HepG2 (cell line): Measurements from ENCODE around the gene SLC13A3. TPM values are rescaled to one million over a fixed set of nuclear protein-coding genes. Genes with fewer than 3 reads are reported as not detected.
A peak's percentile ranks its signal among the peaks of the same experiment; 100 is the strongest.

Experiments
- FIP1L1 ChIP-seq: fragments of 200-400 bp; formaldehyde crosslinking; IDR thresholded peaks from 2 replicates; pipeline ENCODE4 v1.6.1; 2018; ENCODE audit warnings: low read depth, mild to moderate bottlenecking, low read length, moderate library complexity, borderline replicate concordance; ENCODE audit not compliant: insufficient read depth
- FOXA1 ChIP-seq, 2 experiments: fragments of 450-650 bp in 1 of 2; sonication (generic) in 1 of 2; formaldehyde crosslinking in 1 of 2; IDR thresholded peaks; 2 replicates each; pipeline versions ENCODE4 v1.4.0 to v1.6.1; 2016 to 2020; ENCODE audit warnings: missing genetic modification reagents in 1 of 2
- FOXA3 ChIP-seq: IDR thresholded peaks from 2 replicates; pipeline ENCODE4 v1.6.1; 2016; ENCODE audit warnings: missing genetic modification reagents, missing compliant biosample characterization
- GATAD2A ChIP-seq: IDR thresholded peaks from 2 replicates; pipeline ENCODE4 v1.6.1; 2016
- JUNB ChIP-seq: sonication (generic); formaldehyde crosslinking; IDR thresholded peaks from 2 replicates; pipeline ENCODE4 v1.8.0; 2022; ENCODE audit warnings: missing genetic modification reagents, mild to moderate bottlenecking, borderline replicate concordance
- KLF13 ChIP-seq: sonication (generic); formaldehyde crosslinking; IDR thresholded peaks from 2 replicates; pipeline ENCODE4 v1.4.0; 2020; ENCODE audit warnings: mild to moderate bottlenecking, missing genetic modification reagents
- MTF1 ChIP-seq: sonication (generic); formaldehyde crosslinking; IDR thresholded peaks from 2 replicates; pipeline ENCODE4 v1.5.0; 2020; ENCODE audit warnings: missing genetic modification reagents
- NR3C1 ChIP-seq: sonication (generic); formaldehyde crosslinking; IDR thresholded peaks from 2 replicates; pipeline ENCODE4 v1.4.0; 2020; ENCODE audit warnings: missing genetic modification reagents
- SETDB1 ChIP-seq: sonication (generic); formaldehyde crosslinking; IDR thresholded peaks from 2 replicates; pipeline ENCODE4 v1.5.1; 2020; ENCODE audit warnings: missing genetic modification reagents, mild to moderate bottlenecking, borderline replicate concordance
- TBL1XR1 ChIP-seq: fragments of 150-350 bp; IDR thresholded peaks from 2 replicates; pipeline ENCODE4 v1.6.1; 2014; ENCODE audit warnings: borderline replicate concordance, low read length; ENCODE audit not compliant: partially characterized antibody
- ZBTB42 ChIP-seq: sonication (generic); formaldehyde crosslinking; IDR thresholded peaks from 2 replicates; pipeline ENCODE4 v1.5.0; 2020; ENCODE audit warnings: mild to moderate bottlenecking, missing genetic modification reagents
- ZFP62 ChIP-seq: sonication (generic); formaldehyde crosslinking; IDR thresholded peaks from 2 replicates; pipeline ENCODE4 v1.4.0; 2020; ENCODE audit warnings: missing genetic modification reagents
- ZNF431 ChIP-seq: sonication (generic); formaldehyde crosslinking; IDR thresholded peaks from 2 replicates; pipeline ENCODE4 v1.9.0; 2022; ENCODE audit warnings: missing genetic modification reagents, low read depth, mild to moderate bottlenecking, borderline replicate concordance
- ZNF570 ChIP-seq: sonication (generic); formaldehyde crosslinking; IDR thresholded peaks from 2 replicates; pipeline ENCODE4 v1.4.0; 2020; ENCODE audit warnings: mild to moderate bottlenecking, missing genetic modification reagents, borderline replicate concordance
- ZNF788 ChIP-seq: sonication (generic); formaldehyde crosslinking; IDR thresholded peaks from 2 replicates; pipeline ENCODE4 v1.5.0; 2020; ENCODE audit warnings: mild to moderate bottlenecking, missing genetic modification reagents, borderline replicate concordance
- polyA plus RNA-seq, 8 experiments: library from polyadenylated mRNA; depleted of rRNA in 3 of 8; stranded (reverse) in 7 of 8; unstranded in 1 of 8; fragments of >200 nt; fragmentation: Illumina TruSeq in 4 of 8; extraction: Trizol in 4 of 8; gene quantifications; 2 replicates each; pipeline versions ENCODE4 v1.2.1 to v1.2.3, GENCODE V29; 2011 to 2016; ENCODE audit warnings: low read depth in 4 of 8, missing spikeins in 1 of 8, mixed read lengths in 1 of 8; ENCODE audit not compliant: insufficient read depth in 1 of 8
- total RNA-seq, 5 experiments: library from RNA; depleted of rRNA; stranded (reverse); fragments of >200 nt; fragmentation: Illumina TruSeq; extraction: Trizol; gene quantifications; 2 replicates each; pipeline ENCODE4 v1.2.3, GENCODE V29; 2016; ENCODE audit warnings: low read depth in 1 of 5
- TF ChIP-seq, protein P1 (sequence below): sonication (generic); formaldehyde crosslinking; IDR thresholded peaks from 2 replicates; pipeline ENCODE4 v1.5.0; 2020; ENCODE audit warnings: missing genetic modification reagents, mild to moderate bottlenecking, borderline replicate concordance
- TF ChIP-seq, protein P2 (sequence below): sonication (generic); formaldehyde crosslinking; IDR thresholded peaks from 2 replicates; pipeline ENCODE4 v1.8.0; 2022; ENCODE audit warnings: mild to moderate bottlenecking, missing genetic modification reagents, borderline replicate concordance
- TF ChIP-seq, protein P3 (sequence below): sonication (generic); formaldehyde crosslinking; IDR thresholded peaks from 2 replicates; pipeline ENCODE4 v1.8.0; 2023; ENCODE audit warnings: mild to moderate bottlenecking, missing genetic modification reagents
- TF ChIP-seq, protein P4 (sequence below), 2 experiments: IDR thresholded peaks; 2 replicates each; pipeline ENCODE4 v1.6.1; 2011 to 2012; ENCODE audit warnings: low read length in 2 of 2, borderline replicate concordance in 1 of 2, low read depth in 1 of 2, mild to moderate bottlenecking in 1 of 2, moderate library complexity in 1 of 2

Gene SLC13A3
- total and polyA plus RNA-seq, 2 of the 13 experiments (the other 11 are each of a cell fraction or from before 2014, with no cell fraction given): 66.5 to 76.0 TPM

DNA sequence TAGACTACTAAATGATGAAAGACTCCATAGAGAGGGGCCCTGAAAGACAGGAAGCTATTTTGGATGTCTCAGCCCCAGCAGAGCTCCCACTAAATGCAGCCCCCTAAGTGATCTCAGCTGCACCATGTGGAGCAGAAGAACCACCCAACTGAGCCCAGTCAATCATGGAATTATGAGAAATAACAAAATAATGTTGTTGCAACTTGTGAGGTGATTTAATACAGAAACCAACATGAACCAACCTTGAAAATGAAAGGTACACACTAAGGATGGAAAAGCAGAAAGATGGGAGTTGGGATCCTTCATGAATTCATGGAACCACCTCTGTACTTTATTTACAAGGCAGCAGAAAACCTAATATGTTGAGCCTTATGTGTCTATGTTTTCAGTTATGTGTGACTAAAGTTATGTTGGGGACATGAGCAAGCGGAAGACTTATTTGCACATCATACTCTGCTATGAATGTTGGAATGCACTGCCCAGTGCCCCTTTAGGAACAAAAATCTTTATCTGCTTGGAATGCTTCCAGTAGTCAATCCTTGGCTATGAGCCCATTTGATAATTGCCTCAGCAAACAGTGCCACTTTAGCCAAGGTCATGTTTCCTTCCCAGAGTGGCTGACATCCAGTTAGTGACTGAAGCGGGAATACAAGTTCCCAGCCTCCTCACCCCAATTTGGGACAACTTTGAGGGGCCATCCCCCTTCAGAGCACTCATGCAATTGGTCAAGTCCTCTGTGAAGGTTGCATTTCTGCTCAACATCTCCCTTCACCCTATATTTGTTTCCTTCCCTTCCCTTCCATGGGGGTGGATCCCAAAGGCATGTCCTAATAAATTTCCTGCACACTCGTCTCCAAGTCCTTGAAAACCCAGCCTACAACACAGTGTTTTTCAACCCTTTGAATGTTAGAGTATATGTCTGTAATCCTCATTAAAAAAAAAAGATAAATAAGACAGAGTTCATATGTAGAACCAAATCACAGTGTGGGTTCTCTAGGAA, 19.6 kb upstream of the SLC13A3 start (continued):
- TF ChIP-seq, protein P1, sequence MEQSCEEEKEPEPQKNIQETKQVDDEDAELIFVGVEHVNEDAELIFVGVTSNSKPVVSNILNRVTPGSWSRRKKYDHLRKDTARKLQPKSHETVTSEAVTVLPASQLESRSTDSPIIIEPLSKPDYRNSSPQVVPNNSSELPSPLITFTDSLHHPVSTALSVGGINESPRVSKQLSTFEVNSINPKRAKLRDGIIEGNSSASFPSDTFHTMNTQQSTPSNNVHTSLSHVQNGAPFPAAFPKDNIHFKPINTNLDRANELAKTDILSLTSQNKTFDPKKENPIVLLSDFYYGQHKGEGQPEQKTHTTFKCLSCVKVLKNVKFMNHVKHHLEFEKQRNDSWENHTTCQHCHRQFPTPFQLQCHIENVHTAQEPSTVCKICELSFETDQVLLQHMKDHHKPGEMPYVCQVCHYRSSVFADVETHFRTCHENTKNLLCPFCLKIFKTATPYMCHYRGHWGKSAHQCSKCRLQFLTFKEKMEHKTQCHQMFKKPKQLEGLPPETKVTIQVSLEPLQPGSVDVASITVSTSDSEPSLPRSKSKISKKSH: no peak
- TF ChIP-seq ZFP62 (CRISPR knock-in tag) (no peak), GATAD2A (peak; percentile 99), KLF13 (no peak), NR3C1 (CRISPR knock-in tag) (no peak), FOXA3 (peak; percentile 97), ZBTB42 (CRISPR knock-in tag) (no peak), ZNF570 (CRISPR knock-in tag) (no peak), SETDB1 (peak; percentile 95), ZNF431 (CRISPR knock-in tag) (no peak), FIP1L1 (no peak), JUNB (CRISPR knock-in tag) (0 out of 2 replicates have a peak, but pooled peaks have one; percentile 20), TBL1XR1 (peak; percentile 72), FOXA1 (IDR thresholded peaks at IDR 0.05) (peak; percentile 71), FOXA1 (CRISPR knock-in tag; IDR thresholded peaks at IDR 0.05) (peak; percentile 94), MTF1 (CRISPR knock-in tag) (no peak), ZNF788 (peak; percentile 17; the same call in 1 of the 2 replicates)
- TF ChIP-seq, protein P2, sequence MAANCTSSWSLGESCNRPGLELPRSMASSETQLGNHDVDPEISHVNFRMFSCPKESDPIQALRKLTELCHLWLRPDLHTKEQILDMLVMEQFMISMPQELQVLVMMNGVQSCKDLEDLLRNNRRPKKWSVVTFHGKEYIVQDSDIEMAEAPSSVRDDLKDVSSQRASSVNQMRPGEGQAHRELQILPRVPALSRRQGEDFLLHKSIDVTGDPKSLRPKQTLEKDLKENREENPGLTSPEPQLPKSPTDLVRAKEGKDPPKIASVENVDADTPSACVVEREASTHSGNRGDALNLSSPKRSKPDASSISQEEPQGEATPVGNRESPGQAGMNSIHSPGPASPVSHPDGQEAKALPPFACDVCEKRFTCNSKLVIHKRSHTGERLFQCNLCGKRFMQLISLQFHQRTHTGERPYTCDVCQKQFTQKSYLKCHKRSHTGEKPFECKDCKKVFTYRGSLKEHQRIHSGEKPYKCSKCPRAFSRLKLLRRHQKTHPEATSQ (CRISPR knock-in tag): no peak
- TF ChIP-seq, protein P3, sequence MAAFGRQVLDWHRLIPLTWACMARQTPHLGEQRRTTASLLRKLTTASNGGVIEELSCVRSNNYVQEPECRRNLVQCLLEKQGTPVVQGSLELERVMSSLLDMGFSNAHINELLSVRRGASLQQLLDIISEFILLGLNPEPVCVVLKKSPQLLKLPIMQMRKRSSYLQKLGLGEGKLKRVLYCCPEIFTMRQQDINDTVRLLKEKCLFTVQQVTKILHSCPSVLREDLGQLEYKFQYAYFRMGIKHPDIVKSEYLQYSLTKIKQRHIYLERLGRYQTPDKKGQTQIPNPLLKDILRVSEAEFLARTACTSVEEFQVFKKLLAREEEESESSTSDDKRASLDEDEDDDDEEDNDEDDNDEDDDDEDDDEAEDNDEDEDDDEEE (CRISPR knock-in tag): 0 out of 2 replicates have a peak, but pooled peaks have one; percentile 25
- TF ChIP-seq, protein P4, sequence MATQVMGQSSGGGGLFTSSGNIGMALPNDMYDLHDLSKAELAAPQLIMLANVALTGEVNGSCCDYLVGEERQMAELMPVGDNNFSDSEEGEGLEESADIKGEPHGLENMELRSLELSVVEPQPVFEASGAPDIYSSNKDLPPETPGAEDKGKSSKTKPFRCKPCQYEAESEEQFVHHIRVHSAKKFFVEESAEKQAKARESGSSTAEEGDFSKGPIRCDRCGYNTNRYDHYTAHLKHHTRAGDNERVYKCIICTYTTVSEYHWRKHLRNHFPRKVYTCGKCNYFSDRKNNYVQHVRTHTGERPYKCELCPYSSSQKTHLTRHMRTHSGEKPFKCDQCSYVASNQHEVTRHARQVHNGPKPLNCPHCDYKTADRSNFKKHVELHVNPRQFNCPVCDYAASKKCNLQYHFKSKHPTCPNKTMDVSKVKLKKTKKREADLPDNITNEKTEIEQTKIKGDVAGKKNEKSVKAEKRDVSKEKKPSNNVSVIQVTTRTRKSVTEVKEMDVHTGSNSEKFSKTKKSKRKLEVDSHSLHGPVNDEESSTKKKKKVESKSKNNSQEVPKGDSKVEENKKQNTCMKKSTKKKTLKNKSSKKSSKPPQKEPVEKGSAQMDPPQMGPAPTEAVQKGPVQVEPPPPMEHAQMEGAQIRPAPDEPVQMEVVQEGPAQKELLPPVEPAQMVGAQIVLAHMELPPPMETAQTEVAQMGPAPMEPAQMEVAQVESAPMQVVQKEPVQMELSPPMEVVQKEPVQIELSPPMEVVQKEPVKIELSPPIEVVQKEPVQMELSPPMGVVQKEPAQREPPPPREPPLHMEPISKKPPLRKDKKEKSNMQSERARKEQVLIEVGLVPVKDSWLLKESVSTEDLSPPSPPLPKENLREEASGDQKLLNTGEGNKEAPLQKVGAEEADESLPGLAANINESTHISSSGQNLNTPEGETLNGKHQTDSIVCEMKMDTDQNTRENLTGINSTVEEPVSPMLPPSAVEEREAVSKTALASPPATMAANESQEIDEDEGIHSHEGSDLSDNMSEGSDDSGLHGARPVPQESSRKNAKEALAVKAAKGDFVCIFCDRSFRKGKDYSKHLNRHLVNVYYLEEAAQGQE (IDR thresholded peaks at IDR 0.05; ENCODE audit: borderline replicate concordance in 1 of 2, low read depth in 1 of 2, low read length in 2 of 2): peak in 1 of 2 experiments; percentile 69; a peak in 1 of 4 replicates
